GM21717 (cell line): Measurements from ENCODE around the gene JAKMIP3.

Source experiments
- ATAC-seq: cut with Tn5 transposase; IDR thresholded peaks from one replicate; pipeline ENCODE4 v1.9.1; 2021; ENCODE audit warnings: mild to moderate bottlenecking, moderate library complexity; ENCODE audit not compliant: unreplicated experiment

JAKMIP3 gene

GRCh38 chr10:132097609-132098377, 32.0 kb downstream of the JAKMIP3 start:
- ATAC-seq, result no peak

- no peak for ATAC-seq
Measured at GRCh38 chr10:132098539-132099388, 33.0 kb downstream of the JAKMIP3 start.

GRCh38 chr10:132099389-132100090, 33.8 kb downstream of the JAKMIP3 start:
- no peak for ATAC-seq

GRCh38 chr10:132100091-132100481, 34.3 kb downstream of the JAKMIP3 start:
- no peak for ATAC-seq

- ATAC-seq, result no peak
Measured at GRCh38 chr10:132100556-132101349, 35.0 kb downstream of the JAKMIP3 start.

- ATAC-seq, result no peak
Measured at GRCh38 chr10:132101529-132101928, 35.8 kb downstream of the JAKMIP3 start.

GRCh38 chr10:132102071-132102716, 36.4 kb downstream of the JAKMIP3 start:
- ATAC-seq, result no peak

GRCh38 chr10:132102717-132103110, 37.0 kb downstream of the JAKMIP3 start:
- no peak for ATAC-seq

GRCh38 chr10:132103116-132103910, 37.6 kb downstream of the JAKMIP3 start:
- no peak for ATAC-seq

GRCh38 chr10:132104062-132104461, 38.3 kb downstream of the JAKMIP3 start:
- no peak for ATAC-seq

GRCh38 chr10:132104471-132105301, 38.9 kb downstream of the JAKMIP3 start:
- no peak for ATAC-seq

GRCh38 chr10:132105302-132105995, 39.7 kb downstream of the JAKMIP3 start:
- no peak for ATAC-seq

GRCh38 chr10:132106431-132106830, 40.7 kb downstream of the JAKMIP3 start:
- ATAC-seq, result no peak

- ATAC-seq, result no peak
Measured at GRCh38 chr10:132107186-132107948, 41.6 kb downstream of the JAKMIP3 start.

GRCh38 chr10:132107949-132108877, 42.5 kb downstream of the JAKMIP3 start:
- ATAC-seq, result no peak
